Activated T-cell treated with anti-CD3 and anti-CD28 coated beads, Interleukin-2, amount 50 U/mL, for 72 hours (primary cell): Measurements from ENCODE around the gene TRPM6. TPM values are rescaled to one million over a fixed set of nuclear protein-coding genes. Genes with fewer than 3 reads are reported as not detected.

Experiments used
- ATAC-seq, 2 donors: fragments of 150-1000 bp; cut with Tn5 transposase; replicated peaks in 1 of 2; 2 replicates each; pipeline ENCODE4 v1.10.0; 2021; ENCODE audit warnings: moderate library complexity in 2 of 2, mild to moderate bottlenecking in 1 of 2
- DNase-seq, 2 donors: peaks; one replicate each; pipeline ENCODE4 v3.0.0; 2021 to 2022; ENCODE audit warnings: mixed read lengths in 1 of 2
- H3K27ac Mint-ChIP-seq: one replicate; pipeline ENCODE4 v1.8.0; 2022; ENCODE audit warnings: mild to moderate bottlenecking, moderate library complexity, mixed read lengths
- H3K27me3 Mint-ChIP-seq: one replicate; pipeline ENCODE4 v1.8.0; 2022; ENCODE audit warnings: low read depth, mixed read lengths
- H3K36me3 Mint-ChIP-seq, 2 donors: one replicate each; pipeline ENCODE4 v1.8.0; 2022; ENCODE audit warnings: mixed read lengths in 2 of 2, mild to moderate bottlenecking in 1 of 2; ENCODE audit not compliant: insufficient read depth in 2 of 2
- H3K4me1 Mint-ChIP-seq: one replicate; pipeline ENCODE4 v1.8.0; 2022; ENCODE audit warnings: low read depth, mixed read lengths
- H3K4me3 Mint-ChIP-seq, 2 donors: one replicate each; pipeline ENCODE4 v1.8.0; 2022; ENCODE audit warnings: mild to moderate bottlenecking in 2 of 2, mixed read lengths in 2 of 2, moderate library complexity in 2 of 2
- H3K9me3 Mint-ChIP-seq, 2 donors: one replicate each; pipeline ENCODE4 v1.8.0; 2022; ENCODE audit warnings: mixed read lengths in 2 of 2
- total RNA-seq, 2 donors: library from RNA; stranded (reverse); gene quantifications; one replicate each; pipeline ENCODE4 v1.2.3, GENCODE V29; 2022

The TRPM6 gene
- total RNA-seq, 2 donors from 2014 or later, result 0.10 TPM; not detected in 1

GRCh38 chr9:74848153-74848525 lies 39.6 kb downstream of the TRPM6 start:
- ATAC-seq (no peak), DNase-seq (no peak)
- H3K27me3 Mint-ChIP-seq, result no peaks in the 10 kb centered on the region
- H3K4me1 Mint-ChIP-seq, result no peaks in the 10 kb centered on the region
- H3K9me3 Mint-ChIP-seq, result no peaks in the 10 kb centered on the region
- no peaks in the 10 kb centered on the region for H3K36me3 Mint-ChIP-seq
- H3K4me3 Mint-ChIP-seq, result no peak overlapping the region
- no peak overlapping the region for H3K27ac Mint-ChIP-seq

GRCh38 chr9:74847478-74848152 lies 40.1 kb downstream of the TRPM6 start:
- Mint-ChIP-seq H3K36me3 (no peaks in the 10 kb centered on the region), H3K9me3 (no peaks in the 10 kb centered on the region), H3K4me3 (no peak overlapping the region), H3K4me1 (no peaks in the 10 kb centered on the region), H3K27me3 (no peaks in the 10 kb centered on the region), H3K27ac (no peak overlapping the region)
- peak in 1 of 2 donors; percentile 32 for ATAC-seq
- no peak for DNase-seq

- Mint-ChIP-seq H3K9me3 (no peaks in the 10 kb centered on the region), H3K27ac (no peak overlapping the region), H3K27me3 (no peaks in the 10 kb centered on the region), H3K4me3 (no peak overlapping the region), H3K36me3 (no peaks in the 10 kb centered on the region), H3K4me1 (no peaks in the 10 kb centered on the region)
- DNase-seq (no peak), ATAC-seq (no peak)
Measured at GRCh38 chr9:74846766-74847165, 41.0 kb downstream of the TRPM6 start.

- DNase-seq (no peak), ATAC-seq (no peak)
- H3K36me3 Mint-ChIP-seq, result no peaks in the 10 kb centered on the region
- H3K9me3 Mint-ChIP-seq, result no peaks in the 10 kb centered on the region
- no peak overlapping the region for H3K4me3 Mint-ChIP-seq
- peaks cover 23% of the 10 kb centered on the region for H3K27me3 Mint-ChIP-seq
- no peaks in the 10 kb centered on the region for H3K4me1 Mint-ChIP-seq
- H3K27ac Mint-ChIP-seq, result no peak overlapping the region
Measured at GRCh38 chr9:74838351-74838750, 49.4 kb downstream of the TRPM6 start.

GRCh38 chr9:74824654-74825053 lies 63.1 kb downstream of the TRPM6 start:
- H3K27me3 Mint-ChIP-seq, result peaks cover 22% of the 10 kb centered on the region
- H3K27ac Mint-ChIP-seq, result no peak overlapping the region
- no peaks in the 10 kb centered on the region for H3K36me3 Mint-ChIP-seq
- no peak for DNase-seq
- H3K4me3 Mint-ChIP-seq, result no peak overlapping the region
- no peak for ATAC-seq
- H3K4me1 Mint-ChIP-seq, result no peaks in the 10 kb centered on the region
- no peaks in the 10 kb centered on the region for H3K9me3 Mint-ChIP-seq

GRCh38 chr9:74821636-74822035 lies 66.1 kb downstream of the TRPM6 start:
- Mint-ChIP-seq H3K4me3 (no peak overlapping the region), H3K36me3 (no peaks in the 10 kb centered on the region), H3K27ac (no peak overlapping the region), H3K4me1 (no peaks in the 10 kb centered on the region), H3K9me3 (no peaks in the 10 kb centered on the region), H3K27me3 (peaks cover 11% of the 10 kb centered on the region)
- DNase-seq (no peak), ATAC-seq (no peak)

- no peaks in the 10 kb centered on the region for H3K9me3 Mint-ChIP-seq
- H3K4me1 Mint-ChIP-seq, result no peaks in the 10 kb centered on the region
- no peak for ATAC-seq
- no peaks in the 10 kb centered on the region for H3K36me3 Mint-ChIP-seq
- no peak for DNase-seq
- H3K27ac Mint-ChIP-seq, result no peak overlapping the region
- H3K4me3 Mint-ChIP-seq, result no peak overlapping the region
- no peaks in the 10 kb centered on the region for H3K27me3 Mint-ChIP-seq
Measured at GRCh38 chr9:74817816-74818215, 69.9 kb downstream of the TRPM6 start.

- DNase-seq (no peak), ATAC-seq (no peak)
- Mint-ChIP-seq H3K4me3 (no peak overlapping the region), H3K9me3 (no peaks in the 10 kb centered on the region), H3K27ac (no peak overlapping the region), H3K4me1 (no peaks in the 10 kb centered on the region), H3K36me3 (no peaks in the 10 kb centered on the region), H3K27me3 (no peaks in the 10 kb centered on the region)
Measured at GRCh38 chr9:74817281-74817810, 70.4 kb downstream of the TRPM6 start.

GRCh38 chr9:74810200-74810599 lies 77.5 kb downstream of the TRPM6 start:
- H3K27ac Mint-ChIP-seq, result no peak overlapping the region
- peaks cover 11% of the 10 kb centered on the region for H3K27me3 Mint-ChIP-seq
- no peak overlapping the region for H3K4me3 Mint-ChIP-seq
- no peaks in the 10 kb centered on the region for H3K4me1 Mint-ChIP-seq
- ATAC-seq, result no peak
- DNase-seq, result no peak
- no peaks in the 10 kb centered on the region for H3K36me3 Mint-ChIP-seq
- no peaks in the 10 kb centered on the region for H3K9me3 Mint-ChIP-seq

- ATAC-seq, result no peak
- no peaks in the 10 kb centered on the region for H3K36me3 Mint-ChIP-seq
Measured at GRCh38 chr9:74804018-74804385, 83.7 kb downstream of the TRPM6 start.

GRCh38 chr9:74803376-74804017 lies 84.2 kb downstream of the TRPM6 start:
- Mint-ChIP-seq H3K36me3 (no peaks in the 10 kb centered on the region), H3K4me3 (no peak overlapping the region), H3K27ac (no peak overlapping the region), H3K27me3 (peaks cover 26% of the 10 kb centered on the region), H3K9me3 (no peaks in the 10 kb centered on the region), H3K4me1 (no peaks in the 10 kb centered on the region)
- ATAC-seq (no peak), DNase-seq (no peak)

More at GRCh38 chr9:74804018-74804385, 83.7 kb downstream of the TRPM6 start:
- H3K27me3 Mint-ChIP-seq, result peaks cover 26% of the 10 kb centered on the region
- DNase-seq, result no peak
- no peaks in the 10 kb centered on the region for H3K4me1 Mint-ChIP-seq
- H3K9me3 Mint-ChIP-seq, result no peaks in the 10 kb centered on the region
- H3K27ac Mint-ChIP-seq, result no peak overlapping the region
- no peak overlapping the region for H3K4me3 Mint-ChIP-seq

GRCh38 chr9:74800226-74800625 lies 87.5 kb downstream of the TRPM6 start:
- no peak overlapping the region for H3K4me3 Mint-ChIP-seq
- H3K4me1 Mint-ChIP-seq, result no peaks in the 10 kb centered on the region
- DNase-seq, result no peak
- no peaks in the 10 kb centered on the region for H3K36me3 Mint-ChIP-seq
- no peaks in the 10 kb centered on the region for H3K9me3 Mint-ChIP-seq
- ATAC-seq, result no peak
- peaks cover 15% of the 10 kb centered on the region for H3K27me3 Mint-ChIP-seq
- no peak overlapping the region for H3K27ac Mint-ChIP-seq

- no peak for ATAC-seq
- Mint-ChIP-seq H3K9me3 (no peaks in the 10 kb centered on the region), H3K4me1 (no peaks in the 10 kb centered on the region), H3K36me3 (no peaks in the 10 kb centered on the region), H3K27ac (no peak overlapping the region), H3K4me3 (no peak overlapping the region), H3K27me3 (peaks cover 8% of the 10 kb centered on the region)
- DNase-seq, result no peak
Measured at GRCh38 chr9:74795803-74796202, 91.9 kb downstream of the TRPM6 start.

GRCh38 chr9:74795081-74795480 lies 92.6 kb downstream of the TRPM6 start:
- no peaks in the 10 kb centered on the region for H3K9me3 Mint-ChIP-seq
- H3K4me1 Mint-ChIP-seq, result no peaks in the 10 kb centered on the region
- no peak for DNase-seq
- no peak for ATAC-seq
- H3K4me3 Mint-ChIP-seq, result no peak overlapping the region
- no peaks in the 10 kb centered on the region for H3K36me3 Mint-ChIP-seq
- peaks cover 4% of the 10 kb centered on the region for H3K27me3 Mint-ChIP-seq
- H3K27ac Mint-ChIP-seq, result no peak overlapping the region
